Transverse colon (tissue), 4 donors: ENCODE results near the gene SPARC. TPM values are rescaled to one million over a fixed set of nuclear protein-coding genes. Genes with fewer than 3 reads are reported as not detected.

Experiments used
- DNase-seq: peaks from one replicate; pipeline ENCODE4 v3.0.0-alpha.2; 2019
- H3K27ac ChIP-seq, 4 donors: fragments of 200-600 bp; sonication (generic); 2 replicates each; pipeline ENCODE4 v1.5.1; 2016 to 2018; ENCODE audit warnings: inconsistent platforms in 4 of 4
- H3K27me3 ChIP-seq: fragments of 200-600 bp; sonication (generic); 2 replicates; pipeline ENCODE4 v1.5.1; 2017; ENCODE audit warnings: inconsistent platforms
- H3K36me3 ChIP-seq, 4 donors: fragments of 200-600 bp; sonication (generic); 2 replicates each; pipeline ENCODE4 v1.5.1; 2017 to 2019; ENCODE audit warnings: inconsistent platforms in 4 of 4
- H3K4me1 ChIP-seq, 4 donors: fragments of 200-600 bp; sonication (generic); 2 replicates each; pipeline ENCODE4 v1.5.1; 2017 to 2020; ENCODE audit warnings: inconsistent platforms in 4 of 4
- H3K4me3 ChIP-seq, 4 donors: fragments of 200-600 bp; sonication (generic); 1 replicate in 1 of 4; 2 replicates in 3 of 4; pipeline versions ENCODE4 v1.5.1 to v1.6.1; 2017 to 2019; ENCODE audit warnings: inconsistent platforms in 4 of 4
- H3K9me3 ChIP-seq, 2 donors: fragments of 200-600 bp; sonication (generic); 2 replicates each; pipeline ENCODE4 v1.5.1; 2017 to 2019; ENCODE audit warnings: inconsistent platforms in 2 of 2
- EP300 ChIP-seq: sonication (generic); formaldehyde crosslinking; IDR thresholded peaks from one replicate; pipeline ENCODE4 v1.6.1; 2017; ENCODE audit warnings: antibody characterized with exemption, low read depth
- POLR2A ChIP-seq: fragments of 450-650 bp; IDR thresholded peaks from one replicate; pipeline ENCODE4 v1.6.1; 2016; ENCODE audit warnings: antibody characterized with exemption, mild to moderate bottlenecking, moderate library complexity
- POLR2AphosphoS5 ChIP-seq, 3 donors: sonication (generic); formaldehyde crosslinking; IDR thresholded peaks; one replicate each; pipeline ENCODE4 v1.6.1; 2016; ENCODE audit warnings: antibody characterized with exemption in 3 of 3
- WGBS, 2 donors: methylation state at CpG; one replicate each; pipeline ENCODE4 v1.1.5; 2018; ENCODE audit warnings: low coverage in 1 of 2; 5-methylcytosine and 5-hydroxymethylcytosine counted together
- in situ Hi-C, 4 donors: fragments of 200-750 bp; cut with MboI; loops; one replicate each; pipeline versions ENCODE4 v1.15.0 to v1.15.1; 2017; ENCODE audit warnings: low sequenced_read_pairs in 3 of 4, low pct_ligation_motif_present in 1 of 4, low pct_unique_long_range_greater_than_20kb in 1 of 4
- intact Hi-C: fragments of 100-400 bp; cut with DNase I; formaldehyde crosslinking; loops from one replicate; pipeline ENCODE4 v1.15.1; 2023; ENCODE audit warnings: low total_unique reads
- total RNA-seq, 4 donors: library from RNA; depleted of rRNA; stranded (reverse); fragments of >200 nt; gene quantifications; one replicate each; pipeline ENCODE4 v1.1.0, GENCODE V29; 2016
- TF ChIP-seq, protein P1 (sequence below), 5 experiments: fragments of 200-600 bp in 3 of 5; fragments of 450-650 bp in 2 of 5; sonication (generic) in 3 of 5; IDR thresholded peaks; 1 replicate in 2 of 5; 2 replicates in 3 of 5; pipeline ENCODE4 v1.5.1; 2016 to 2017; ENCODE audit warnings: antibody characterized with exemption in 5 of 5, inconsistent platforms in 3 of 5, mild to moderate bottlenecking in 2 of 5, moderate library complexity in 1 of 5

The SPARC gene
- total RNA-seq, 4 donors from 2014 or later: 47.9 to 267 (median 85.1) TPM

DNA sequence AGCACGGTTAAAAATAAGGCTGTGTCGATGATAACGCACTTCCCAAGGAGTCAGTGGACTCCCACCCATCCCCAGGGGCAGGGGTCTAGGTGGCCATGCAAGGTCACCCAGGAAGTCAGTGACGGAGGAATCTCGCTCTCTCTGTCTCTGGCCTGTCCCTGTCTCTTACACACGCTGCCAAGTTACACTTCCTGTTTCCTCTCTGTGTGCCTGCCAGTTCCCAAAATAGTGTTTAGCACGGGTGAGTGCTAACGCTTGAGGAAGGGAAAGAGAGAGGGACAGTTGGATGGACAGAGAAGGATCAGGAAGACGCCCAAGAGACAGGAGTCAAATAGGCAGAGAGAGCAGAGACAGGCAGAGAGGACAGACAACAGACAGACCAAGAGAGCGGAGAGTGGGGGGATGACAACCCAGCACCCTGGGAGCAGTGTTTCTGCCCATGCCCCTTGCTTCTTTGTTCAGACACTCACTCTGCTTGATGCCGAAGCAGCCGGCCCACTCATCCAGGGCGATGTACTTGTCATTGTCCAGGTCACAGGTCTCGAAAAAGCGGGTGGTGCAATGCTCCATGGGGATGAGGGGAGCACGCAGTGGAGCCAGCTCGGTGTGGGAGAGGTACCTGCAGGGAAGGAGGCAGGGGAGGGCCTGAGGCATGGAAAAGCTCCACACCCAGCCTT lies 23.0 kb downstream of the SPARC start:
- H3K9me3 ChIP-seq: no peaks in the 10 kb centered on the region
- 47 to 65% methylated on average over 11 to 17 of the region's 17 CpGs for WGBS, 2 donors
- no peak for DNase-seq
- intact Hi-C loops: no loop called here
- peaks cover 9 to 34% (median 14%) of the 10 kb centered on the region in 4 donors for H3K4me1 ChIP-seq
- no peaks in the 10 kb centered on the region for H3K27me3 ChIP-seq
- no peak overlapping the region for H3K4me3 ChIP-seq
- in situ Hi-C loops: loop anchor here in 2 of 4 donors (5.0 to 10.0 kb wide), 2 partner anchors 79 to 81 kb away; no protein-coding TSS in a partner anchor
- H3K36me3 ChIP-seq: no peaks in the 10 kb centered on the region
- peak overlapping the region; percentile 42 to 56 (median 54) for H3K27ac ChIP-seq
- TF ChIP-seq POLR2AphosphoS5 (IDR thresholded peaks at IDR 0.05) (no peak), EP300 (no peak), POLR2A (no peak)
- TF ChIP-seq, protein P1, sequence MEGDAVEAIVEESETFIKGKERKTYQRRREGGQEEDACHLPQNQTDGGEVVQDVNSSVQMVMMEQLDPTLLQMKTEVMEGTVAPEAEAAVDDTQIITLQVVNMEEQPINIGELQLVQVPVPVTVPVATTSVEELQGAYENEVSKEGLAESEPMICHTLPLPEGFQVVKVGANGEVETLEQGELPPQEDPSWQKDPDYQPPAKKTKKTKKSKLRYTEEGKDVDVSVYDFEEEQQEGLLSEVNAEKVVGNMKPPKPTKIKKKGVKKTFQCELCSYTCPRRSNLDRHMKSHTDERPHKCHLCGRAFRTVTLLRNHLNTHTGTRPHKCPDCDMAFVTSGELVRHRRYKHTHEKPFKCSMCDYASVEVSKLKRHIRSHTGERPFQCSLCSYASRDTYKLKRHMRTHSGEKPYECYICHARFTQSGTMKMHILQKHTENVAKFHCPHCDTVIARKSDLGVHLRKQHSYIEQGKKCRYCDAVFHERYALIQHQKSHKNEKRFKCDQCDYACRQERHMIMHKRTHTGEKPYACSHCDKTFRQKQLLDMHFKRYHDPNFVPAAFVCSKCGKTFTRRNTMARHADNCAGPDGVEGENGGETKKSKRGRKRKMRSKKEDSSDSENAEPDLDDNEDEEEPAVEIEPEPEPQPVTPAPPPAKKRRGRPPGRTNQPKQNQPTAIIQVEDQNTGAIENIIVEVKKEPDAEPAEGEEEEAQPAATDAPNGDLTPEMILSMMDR (IDR thresholded peaks at IDR 0.05): no peak

DNA sequence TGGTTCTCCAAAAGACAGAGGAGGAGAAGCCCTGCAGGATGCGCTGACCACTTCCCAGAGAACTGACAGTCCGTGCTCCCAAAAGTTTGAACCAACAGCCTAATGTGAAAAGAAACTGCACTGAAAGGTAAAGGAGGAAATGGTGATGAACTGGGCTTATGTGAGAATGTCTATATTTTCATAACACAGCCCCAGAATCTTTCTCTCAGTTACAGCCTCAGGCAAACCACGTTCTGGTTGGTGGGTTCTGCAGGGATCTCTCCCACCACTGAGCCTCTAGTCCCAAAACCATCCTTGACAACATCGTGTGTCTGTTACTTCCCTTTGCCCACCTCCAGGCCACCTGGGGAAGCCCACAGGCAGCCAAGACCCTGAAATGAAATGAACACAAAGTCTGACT lies 23.9 kb downstream of the SPARC start:
- peak overlapping the region in 2 of 4 donors; percentile 53 to 56 for H3K27ac ChIP-seq
- in situ Hi-C loops: loop anchor here in 2 of 4 donors (5.0 to 10.0 kb wide), 2 partner anchors 79 to 82 kb away; no protein-coding TSS in a partner anchor

DNA sequence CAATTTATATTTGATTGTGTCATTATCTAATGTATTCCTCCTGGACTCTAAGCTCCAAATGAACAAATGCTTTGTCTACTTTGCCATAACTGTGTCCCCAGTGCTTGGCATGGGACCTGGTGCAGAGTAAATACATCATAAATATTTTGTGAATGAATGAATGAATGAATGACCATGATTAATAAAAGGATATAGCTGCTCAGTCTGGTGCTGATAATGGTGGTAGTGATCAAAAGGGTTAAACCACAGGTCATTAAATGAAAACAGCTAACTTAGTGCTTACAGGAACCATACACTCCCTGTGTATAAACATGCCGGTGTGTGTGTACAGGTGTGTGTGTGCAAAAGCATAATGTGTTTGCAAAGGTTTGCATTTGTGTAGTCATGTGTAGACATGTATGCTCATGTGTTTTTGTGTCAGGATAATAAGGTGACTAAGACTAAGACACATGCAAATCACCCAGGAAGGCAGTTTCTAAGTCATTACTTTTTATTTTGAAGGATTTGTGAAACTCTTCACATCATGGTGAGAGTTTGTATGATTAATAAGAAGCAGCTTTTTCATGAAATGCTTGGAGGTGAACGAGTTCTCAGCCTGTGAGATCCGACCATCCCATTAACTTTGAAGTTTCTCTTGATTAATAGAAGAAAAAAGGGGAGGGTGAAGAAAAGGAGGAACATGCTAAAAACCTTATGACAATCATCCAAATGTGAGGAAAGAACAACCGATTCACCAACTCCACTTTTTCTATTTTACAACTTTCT lies 24.6 kb downstream of the SPARC start:
- H3K4me3 ChIP-seq: no peak overlapping the region
- no peaks in the 10 kb centered on the region for H3K36me3 ChIP-seq
- no peaks in the 10 kb centered on the region for H3K27me3 ChIP-seq
- DNase-seq: no peak
- H3K4me1 ChIP-seq: peaks cover 9 to 34% (median 14%) of the 10 kb centered on the region in 4 donors
- TF ChIP-seq POLR2AphosphoS5 (IDR thresholded peaks at IDR 0.05) (no peak), EP300 (no peak), POLR2A (no peak)
- TF ChIP-seq, protein P1 (IDR thresholded peaks at IDR 0.05): no peak
- in situ Hi-C loops (loop anchor here in 2 of 4 donors (5.0 to 10.0 kb wide), 2 partner anchors 80 to 83 kb away; no protein-coding TSS in a partner anchor), intact Hi-C loops (no loop called here)
- peak overlapping the region in 1 of 4 donors; percentile 53 for H3K27ac ChIP-seq
- 52 to 71% methylated on average over 4 of the region's 4 CpGs for WGBS, 2 donors
- no peaks in the 10 kb centered on the region for H3K9me3 ChIP-seq

More for the DNA sequence above, 23.9 kb downstream of the SPARC start:
- WGBS, 2 donors: 63 to 67% methylated on average over 4 of the region's 4 CpGs
- no peaks in the 10 kb centered on the region for H3K36me3 ChIP-seq
- no peak for DNase-seq
- intact Hi-C loops: no loop called here
- no peaks in the 10 kb centered on the region for H3K9me3 ChIP-seq
- H3K4me3 ChIP-seq: no peak overlapping the region
- peaks cover 9 to 34% (median 14%) of the 10 kb centered on the region in 4 donors for H3K4me1 ChIP-seq
- no peaks in the 10 kb centered on the region for H3K27me3 ChIP-seq
- TF ChIP-seq, protein P1 (IDR thresholded peaks at IDR 0.05): no peak
